Measurements from ENCODE around the gene RAPGEF4. TPM values are rescaled to one million over a fixed set of nuclear protein-coding genes. Genes with fewer than 3 reads are reported as not detected.
A peak's percentile ranks its signal among the peaks of the same experiment; 100 is the strongest.

RAPGEF4 gene
- total and polyA plus RNA-seq, 2 of the 8 experiments (the other 6 are each of a cell fraction or from before 2014, with no cell fraction given), result 1.2 to 2.6 TPM

- H3K9ac ChIP-seq (replicated peaks in 1 of 4; ENCODE audit: extremely low read depth in 1 of 4, low read depth in 3 of 4, low read length in 3 of 4), result no peak overlapping the region
- peaks cover 0 to 8% (median 2%) of the 10 kb centered on the region in 4 experiments; a peak in 2 of 7 replicates for H3K4me1 ChIP-seq (replicated peaks in 1 of 4; ENCODE audit: control insufficient read depth in 3 of 4, insufficient read depth in 4 of 4, low read length in 3 of 4)
- H3K79me1 ChIP-seq (ENCODE audit: low read depth, low read length), result no peaks in the 10 kb centered on the region
- no peaks in the 10 kb centered on the region for H3K79me2 ChIP-seq (ENCODE audit: control insufficient read depth in 1 of 2, insufficient read depth in 2 of 2, low read length in 2 of 2)
- H3K4me2 ChIP-seq (ENCODE audit: insufficient read depth in 1 of 2, low read depth in 2 of 2, low read length in 2 of 2), result no peak overlapping the region
- H2BK20ac ChIP-seq (ENCODE audit: low read length), result no peak overlapping the region
- no peak overlapping the region for H4K5ac ChIP-seq (ENCODE audit: insufficient read length, low read depth, low read length)
- TF ChIP-seq SIRT6 (IDR thresholded peaks at IDR 0.05; ENCODE audit: low read length) (no peak), NANOG (IDR thresholded peaks at IDR 0.05; ENCODE audit: insufficient read depth, low read depth, low read length, poor library complexity, severe bottlenecking) (no peak), EZH2 (IDR thresholded peaks at IDR 0.05; ENCODE audit: low read depth, low read length, severe bottlenecking) (no peak), RAD21 (IDR thresholded peaks at IDR 0.05 in 1 of 2, conservative IDR thresholded peaks at IDR 0.05 in 1 of 2; ENCODE audit: low read depth in 2 of 2, low read length in 2 of 2) (no peak), SAP30 (IDR thresholded peaks at IDR 0.05; ENCODE audit: insufficient read depth, insufficient replicate concordance, low read length) (no peak), TAF7 (optimal IDR thresholded peaks at IDR 0.05; ENCODE audit: borderline replicate concordance, low read depth, low read length) (no peak), PHF8 (conservative IDR thresholded peaks at IDR 0.05; ENCODE audit: low read depth, low read length) (no peak), JUN (IDR thresholded peaks at IDR 0.05; ENCODE audit: low read depth, low read length) (no peak)
- no peak overlapping the region for H3K4ac ChIP-seq (replicated peaks; ENCODE audit: insufficient read length, low read depth, low read length)
- no peak overlapping the region for H3K27ac ChIP-seq (ENCODE audit: low read depth, low read length)
- 81% methylated on average over 8 of the region's 8 CpGs; no CpG with 5 or more reads in 1 of the 2 experiments for WGBS, 2 experiments (ENCODE audit: extremely low coverage in 1 of 2, insufficient coverage in 1 of 2, insufficient read length in 1 of 2, insufficient replicate concordance in 2 of 2, low coverage in 1 of 2, low lambda C conversion rate in 2 of 2, missing lambda C conversion rate in 1 of 2)
- H2AK5ac ChIP-seq (ENCODE audit: low read depth, low read length), result no peak overlapping the region
- ChIA-PET POLR2A (ENCODE audit: partially characterized antibody) (no interaction called here), CTCF (ENCODE audit: partially characterized antibody) (interaction anchor here (0.7 to 1.4 kb wide), 2 partner anchors 12 to 17 kb away, joined by 3 read pairs; no protein-coding TSS in a partner anchor)
- no peaks in the 10 kb centered on the region for H3K36me3 ChIP-seq (ENCODE audit: control insufficient read depth in 2 of 4, insufficient read depth in 4 of 4, low read length in 3 of 4)
- no peak overlapping the region for H3K23ac ChIP-seq (ENCODE audit: insufficient read length)
- H3K23me2 ChIP-seq (ENCODE audit: low read depth, low read length), result no peaks in the 10 kb centered on the region
- no peak overlapping the region for H3K56ac ChIP-seq (replicated peaks; ENCODE audit: insufficient read length, low read depth, low read length)
- FAIRE-seq, result peak; percentile 13
- H3K9me3 ChIP-seq (ENCODE audit: insufficient read depth in 2 of 2, low read depth in 1 of 2, low read length in 1 of 2), result no peaks in the 10 kb centered on the region
- H2AFZ ChIP-seq (ENCODE audit: low read length), result peak overlapping the region; percentile 25; the same call in 1 of the 2 replicates
- H2BK120ac ChIP-seq (replicated peaks; ENCODE audit: low read depth, low read length), result no peak overlapping the region
- H4K8ac ChIP-seq (ENCODE audit: extremely low read depth, insufficient read depth, low read length), result no peak overlapping the region
- no peaks in the 10 kb centered on the region for H3K27me3 ChIP-seq (replicated peaks in 1 of 4; ENCODE audit: control insufficient read depth in 3 of 4, extremely low read depth in 1 of 4, insufficient read depth in 3 of 4, low read length in 3 of 4)
- DNase-seq (ENCODE audit: low read depth in 1 of 2, low spot score in 2 of 2), result no peak
- H2BK5ac ChIP-seq (ENCODE audit: low read depth, low read length), result no peak overlapping the region
- no peak overlapping the region for H3K14ac ChIP-seq (ENCODE audit: insufficient read length)
- no peaks in the 10 kb centered on the region for H4K20me1 ChIP-seq (replicated peaks in 1 of 2; ENCODE audit: control insufficient read depth in 1 of 2, insufficient read depth in 2 of 2, low read length in 2 of 2)
- no peak overlapping the region for H2BK15ac ChIP-seq (ENCODE audit: low read length)
- no peak overlapping the region for H3K4me3 ChIP-seq (ENCODE audit: extremely low read depth in 1 of 4, insufficient read depth in 2 of 4, low read depth in 3 of 4, low read length in 4 of 4)
- H4K91ac ChIP-seq (replicated peaks; ENCODE audit: insufficient read length, low read length), result no peak overlapping the region
- H2BK12ac ChIP-seq (ENCODE audit: low read depth, low read length), result no peak overlapping the region
- H3K18ac ChIP-seq (ENCODE audit: extremely low read depth, low read length), result no peak overlapping the region
Observed at GRCh38 chr2:172944022-172944793, 208.6 kb downstream of the RAPGEF4 start.

All from H1 (cell line).